Muscle layer of colon (tissue), 2 donors: ENCODE results near the gene NEDD4L.
A peak's percentile ranks its signal among the peaks of the same experiment; 100 is the strongest.
"Not testable (repeated sequence)": the region's sequence is repeated elsewhere in the genome, so short reads cannot be mapped to it uniquely, and the experiment has no call there.

ENCODE experiments used
- H3K27ac ChIP-seq: one replicate; pipeline ENCODE4 v1.7.0; 2013; ENCODE audit warnings: low read depth, mild to moderate bottlenecking, low read length, moderate library complexity
- H3K27me3 ChIP-seq, 2 donors: one replicate each; pipeline ENCODE4 v1.7.0; 2013; ENCODE audit warnings: low read length in 2 of 2, mild to moderate bottlenecking in 2 of 2; ENCODE audit not compliant: insufficient read depth in 2 of 2, control insufficient read depth in 1 of 2
- H3K36me3 ChIP-seq: one replicate; pipeline ENCODE4 v1.7.0; 2013; ENCODE audit warnings: mild to moderate bottlenecking, low read length; ENCODE audit not compliant: insufficient read depth
- H3K4me1 ChIP-seq: one replicate; pipeline ENCODE4 v1.7.0; 2013; ENCODE audit warnings: mild to moderate bottlenecking, low read length; ENCODE audit not compliant: insufficient read depth
- H3K4me3 ChIP-seq, 2 donors: one replicate each; pipeline ENCODE4 v1.7.0; 2013; ENCODE audit warnings: low read length in 2 of 2, low read depth in 1 of 2, mild to moderate bottlenecking in 1 of 2, moderate library complexity in 1 of 2
- H3K9ac ChIP-seq: one replicate; pipeline ENCODE4 v1.7.0; 2013; ENCODE audit warnings: low read length
- H3K9me3 ChIP-seq: one replicate; pipeline ENCODE4 v1.7.0; 2013; ENCODE audit warnings: mild to moderate bottlenecking, low read length
- donor health status: abdominal sarcoma.
- donor health status: Adenocarcinoma of cecum.

Gene NEDD4L

GRCh38 chr18:58276789-58277739 lies 233.0 kb downstream of the NEDD4L start:
- H3K27me3 ChIP-seq, result no peaks in the 10 kb centered on the region
- H3K36me3 ChIP-seq, result no peaks in the 10 kb centered on the region
- peak overlapping the region; percentile 35 for H3K27ac ChIP-seq
- no peak overlapping the region for H3K9ac ChIP-seq
- no peaks in the 10 kb centered on the region for H3K9me3 ChIP-seq
- H3K4me1 ChIP-seq, result peaks cover 26% of the 10 kb centered on the region
- H3K4me3 ChIP-seq, result peak overlapping the region in 1 of 2 donors; percentile 20

DNA sequence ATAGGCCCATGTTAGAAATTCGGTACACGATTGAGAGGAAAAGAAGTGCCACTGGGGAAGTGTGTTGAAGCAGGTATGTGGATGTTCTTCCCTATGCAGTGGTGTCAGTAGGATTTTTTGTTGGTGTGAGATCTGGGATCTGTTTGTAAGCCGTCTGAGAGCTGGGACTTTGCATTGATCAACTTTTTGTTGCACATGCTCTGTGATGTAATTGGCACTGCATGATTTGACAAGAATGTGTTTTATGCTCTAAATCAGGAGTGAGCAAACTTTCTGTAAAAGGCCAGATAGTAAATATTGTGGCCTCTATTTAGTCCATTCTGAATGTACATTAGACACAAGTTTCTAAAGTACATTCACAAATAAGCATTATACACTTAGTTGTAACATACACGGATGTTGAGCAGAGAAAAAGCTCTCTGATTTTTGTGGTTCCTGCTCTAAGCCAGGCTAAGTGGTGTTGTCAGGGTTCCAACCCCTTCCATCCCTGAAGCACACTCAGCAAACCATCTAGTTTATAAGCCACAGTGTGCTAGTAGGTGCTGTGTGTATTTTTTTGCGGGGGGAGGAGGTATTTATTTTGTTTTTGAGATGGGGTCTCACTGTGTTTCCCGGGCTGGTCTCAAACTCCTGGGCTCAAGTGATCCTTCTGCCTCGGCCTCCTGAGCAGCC lies 235.6 kb downstream of the NEDD4L start:
- no peak overlapping the region for H3K4me3 ChIP-seq
- H3K27ac ChIP-seq, result no peak overlapping the region
- H3K9me3 ChIP-seq, result no peaks in the 10 kb centered on the region
- peaks cover 26% of the 10 kb centered on the region for H3K4me1 ChIP-seq
- no peaks in the 10 kb centered on the region for H3K36me3 ChIP-seq
- H3K9ac ChIP-seq, result no peak overlapping the region
- no peaks in the 10 kb centered on the region for H3K27me3 ChIP-seq

DNA sequence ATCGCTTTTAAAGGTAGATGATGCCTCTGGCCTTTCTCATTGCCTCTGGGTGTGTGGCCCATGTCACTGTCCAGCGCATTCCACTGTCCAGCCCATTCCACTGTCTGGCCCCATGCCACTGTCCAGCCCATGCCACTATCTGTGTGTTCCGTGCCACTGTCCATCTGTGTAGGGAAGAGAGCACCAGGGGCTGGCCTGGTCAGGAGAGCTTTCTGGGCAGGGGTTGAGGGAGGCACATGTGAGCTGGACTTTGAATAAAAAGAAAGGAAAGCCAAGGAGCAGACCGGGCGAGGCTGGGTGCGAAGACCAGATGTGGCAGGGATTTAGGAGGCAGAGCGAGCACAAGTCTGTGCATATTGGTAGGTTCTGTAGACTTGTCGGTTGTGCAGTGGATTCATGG lies 236.2 kb downstream of the NEDD4L start:
- H3K4me1 ChIP-seq, result peaks cover 31% of the 10 kb centered on the region
- no peaks in the 10 kb centered on the region for H3K27me3 ChIP-seq
- no peak overlapping the region for H3K4me3 ChIP-seq
- H3K9ac ChIP-seq, result no peak overlapping the region
- no peaks in the 10 kb centered on the region for H3K9me3 ChIP-seq
- no peaks in the 10 kb centered on the region for H3K36me3 ChIP-seq
- no peak overlapping the region for H3K27ac ChIP-seq

DNA sequence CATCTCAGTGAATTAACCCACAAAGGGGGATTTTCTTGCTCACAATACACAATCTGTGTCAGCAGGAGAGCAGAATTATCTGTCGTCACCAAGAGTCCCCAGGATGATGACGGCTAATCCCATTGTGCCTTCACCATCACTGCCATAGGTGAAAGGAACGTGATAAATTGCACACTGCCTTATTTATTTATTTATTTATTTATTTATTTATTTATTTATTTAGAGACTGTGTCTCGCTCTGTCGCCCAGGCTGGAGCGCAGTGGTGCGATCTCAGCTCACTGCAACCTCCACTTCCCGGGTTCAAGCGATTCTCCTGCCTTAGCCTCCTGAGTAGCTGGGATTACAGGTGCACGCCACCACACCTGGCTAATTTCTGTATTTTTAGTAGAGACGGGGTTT lies 238.8 kb downstream of the NEDD4L start:
- H3K27me3 ChIP-seq, H3K36me3 ChIP-seq, H3K27ac ChIP-seq, H3K9ac ChIP-seq, H3K9me3 ChIP-seq, H3K4me3 ChIP-seq: not testable (repeated sequence)
- H3K4me1 ChIP-seq, result peaks cover 40% of the 10 kb centered on the region

DNA sequence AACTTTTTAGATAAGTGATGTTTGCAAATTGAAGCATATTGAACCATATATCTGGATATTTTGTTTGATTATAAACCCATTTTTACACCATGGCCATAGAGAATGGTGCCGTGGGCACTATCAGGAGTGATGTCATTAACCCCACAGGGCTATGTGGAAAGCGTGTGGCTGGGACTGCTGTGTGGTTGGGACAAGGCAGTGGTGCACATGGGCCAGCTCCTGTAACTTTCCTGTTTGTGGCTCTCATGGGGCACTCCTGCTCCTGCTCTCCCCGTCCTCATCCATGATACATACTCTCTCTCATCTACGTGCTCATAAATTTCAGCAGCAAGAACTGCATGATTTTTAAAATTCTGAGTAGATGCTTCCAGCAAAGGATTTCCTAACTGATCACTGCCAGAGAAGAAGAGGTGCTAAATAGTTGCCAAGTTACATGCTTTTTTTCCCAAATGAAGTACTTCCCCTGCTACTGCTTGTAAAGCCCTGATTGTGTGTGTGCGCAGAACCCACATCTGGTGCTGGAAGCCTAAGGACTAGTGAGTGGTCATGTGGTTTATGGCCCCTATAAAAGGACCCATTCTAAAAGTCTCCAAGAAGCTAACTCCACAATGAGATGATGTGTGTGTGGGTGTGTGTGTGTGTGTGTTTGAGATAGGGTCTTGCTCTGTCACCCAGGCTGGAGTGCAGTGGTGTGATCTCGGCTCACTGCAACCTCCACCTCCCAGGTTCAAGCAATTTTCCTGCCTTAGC lies 240.8 kb downstream of the NEDD4L start:
- no peaks in the 10 kb centered on the region for H3K36me3 ChIP-seq
- H3K9me3 ChIP-seq, result no peaks in the 10 kb centered on the region
- H3K27me3 ChIP-seq, result no peaks in the 10 kb centered on the region
- H3K27ac ChIP-seq, result no peak overlapping the region
- peaks cover 48% of the 10 kb centered on the region for H3K4me1 ChIP-seq
- no peak overlapping the region for H3K4me3 ChIP-seq
- no peak overlapping the region for H3K9ac ChIP-seq

GRCh38 chr18:58285449-58286130 lies 241.6 kb downstream of the NEDD4L start:
- peaks cover 50% of the 10 kb centered on the region for H3K4me1 ChIP-seq
- no peak overlapping the region for H3K9ac ChIP-seq

DNA sequence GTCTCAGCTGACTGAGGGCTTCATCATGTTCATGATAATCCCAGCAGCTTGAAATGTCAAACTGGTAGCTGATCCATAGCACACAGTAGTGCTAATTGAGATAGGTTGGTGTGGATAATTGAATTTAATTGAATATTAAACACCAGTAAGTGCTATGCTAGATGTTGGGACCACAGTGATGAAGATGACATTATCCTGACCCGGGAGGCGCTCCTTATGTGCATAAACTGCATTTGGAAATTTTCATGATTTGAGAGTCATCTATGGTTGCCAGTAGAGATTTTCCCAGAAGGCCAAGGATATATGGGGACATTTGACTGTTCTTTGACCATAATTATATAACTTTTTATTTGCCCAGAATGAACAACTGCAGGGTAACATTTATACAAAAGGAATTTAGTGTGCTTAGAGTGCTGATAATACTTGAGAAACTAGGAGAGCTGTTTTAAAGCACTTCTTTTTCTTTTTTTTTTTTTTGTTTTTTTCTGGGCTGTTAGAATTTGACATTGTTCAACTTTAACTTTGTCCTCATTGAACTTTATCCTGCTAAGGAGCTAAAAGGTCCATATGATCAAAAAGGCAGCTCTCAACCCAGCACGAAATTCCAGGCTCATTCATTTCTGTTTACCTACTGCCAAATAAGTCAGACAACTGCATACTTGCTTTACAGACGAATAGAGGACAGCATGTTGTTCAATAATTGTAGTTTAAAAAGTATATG lies 242.8 kb downstream of the NEDD4L start:
- H3K27ac ChIP-seq, result no peak overlapping the region
- H3K4me1 ChIP-seq, result peaks cover 50% of the 10 kb centered on the region
- H3K9me3 ChIP-seq, result no peaks in the 10 kb centered on the region
- H3K27me3 ChIP-seq, result no peaks in the 10 kb centered on the region
- H3K36me3 ChIP-seq, result no peaks in the 10 kb centered on the region
- no peak overlapping the region for H3K4me3 ChIP-seq
- no peak overlapping the region for H3K9ac ChIP-seq

More at GRCh38 chr18:58285449-58286130, 241.6 kb downstream of the NEDD4L start:
- no peaks in the 10 kb centered on the region for H3K27me3 ChIP-seq
- no peaks in the 10 kb centered on the region for H3K36me3 ChIP-seq
- H3K4me3 ChIP-seq, result no peak overlapping the region
- no peak overlapping the region for H3K27ac ChIP-seq
- no peaks in the 10 kb centered on the region for H3K9me3 ChIP-seq

GRCh38 chr18:58287353-58288274 lies 243.6 kb downstream of the NEDD4L start:
- Histone ChIP-seq H3K9ac (no peak overlapping the region), H3K9me3 (no peaks in the 10 kb centered on the region), H3K27ac (no peak overlapping the region), H3K27me3 (no peaks in the 10 kb centered on the region), H3K4me3 (no peak overlapping the region), H3K36me3 (no peaks in the 10 kb centered on the region), H3K4me1 (peaks cover 55% of the 10 kb centered on the region)

DNA sequence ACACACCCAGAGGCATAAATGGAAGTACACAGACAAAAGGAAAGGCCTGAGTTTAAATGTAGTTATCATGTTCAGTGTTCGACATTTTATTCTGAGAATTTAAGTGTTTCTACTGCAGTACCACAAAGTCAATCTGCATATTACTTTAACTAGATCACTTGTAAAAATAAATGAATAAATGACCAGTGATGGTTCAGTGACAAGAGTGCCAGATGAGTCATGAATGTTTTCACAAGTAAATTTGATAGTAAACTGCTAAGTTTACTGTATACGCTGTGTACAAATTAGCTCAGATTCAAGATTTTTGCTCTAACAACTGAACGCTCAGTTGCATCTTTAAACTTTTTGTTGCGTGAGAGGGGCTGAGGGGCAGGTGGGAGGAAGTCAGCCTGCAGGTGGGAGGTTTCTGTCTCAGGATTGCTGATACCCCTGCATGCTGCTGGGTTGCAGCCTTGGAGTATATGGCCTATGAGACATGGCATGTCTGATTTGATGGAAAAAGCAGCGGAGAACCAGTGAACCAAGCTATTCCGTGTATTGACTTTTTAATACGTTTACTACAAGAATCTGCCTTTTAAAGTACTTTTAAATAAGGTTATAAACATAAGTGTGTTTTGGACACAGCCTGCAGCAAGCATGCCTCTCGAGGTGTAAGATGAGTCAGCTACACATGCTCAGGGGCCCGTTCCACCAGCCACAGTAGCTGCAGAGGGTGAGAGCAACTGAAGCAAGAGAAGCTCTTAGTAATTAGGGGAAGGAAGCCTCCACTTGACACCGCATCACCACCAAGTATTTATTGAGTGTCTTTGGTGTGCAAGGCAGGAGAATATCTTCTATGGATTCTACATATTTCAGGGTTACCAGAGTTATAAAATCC lies 245.1 kb downstream of the NEDD4L start:
- no peaks in the 10 kb centered on the region for H3K27me3 ChIP-seq
- H3K4me3 ChIP-seq, result no peak overlapping the region
- H3K9ac ChIP-seq, result no peak overlapping the region
- H3K9me3 ChIP-seq, result no peaks in the 10 kb centered on the region
- H3K27ac ChIP-seq, result no peak overlapping the region
- no peaks in the 10 kb centered on the region for H3K36me3 ChIP-seq
- peaks cover 59% of the 10 kb centered on the region for H3K4me1 ChIP-seq
